AG04449 (cell line): ENCODE measurements around the gene GALNT10.

ENCODE experiments used
- CTCF ChIA-PET: fragments of 350-600 bp; formaldehyde crosslinking; extraction: SDS; loops from one replicate; lab custom pipeline; 2021; ENCODE audit warnings: antibody characterized with exemption; lab: Yijun Ruan, JAX
- POLR2A ChIA-PET: fragments of 400-600, 350-600 bp; formaldehyde crosslinking; extraction: SDS; loops from one replicate; lab custom pipeline; 2020; ENCODE audit warnings: antibody characterized with exemption, inconsistent platforms; lab: Yijun Ruan, JAX
- DNase-seq: peaks from one replicate; pipeline ENCODE4 v3.0.0-alpha.2; 2010; ENCODE audit warnings: low read depth, low spot score
- H3K4me3 ChIP-seq: 2 replicates; pipeline ENCODE4 v1.5.1; 2011; ENCODE audit warnings: low read depth, mild to moderate bottlenecking, control low read depth, low read length
- CTCF ChIP-seq: IDR thresholded peaks from one replicate; pipeline ENCODE4 v1.5.1; 2011; ENCODE audit warnings: mild to moderate bottlenecking, moderate library complexity, low read length, control low read depth, inconsistent platforms; ENCODE audit not compliant: insufficient read depth; ENCODE audit errors: missing control alignments

Gene GALNT10

DNA sequence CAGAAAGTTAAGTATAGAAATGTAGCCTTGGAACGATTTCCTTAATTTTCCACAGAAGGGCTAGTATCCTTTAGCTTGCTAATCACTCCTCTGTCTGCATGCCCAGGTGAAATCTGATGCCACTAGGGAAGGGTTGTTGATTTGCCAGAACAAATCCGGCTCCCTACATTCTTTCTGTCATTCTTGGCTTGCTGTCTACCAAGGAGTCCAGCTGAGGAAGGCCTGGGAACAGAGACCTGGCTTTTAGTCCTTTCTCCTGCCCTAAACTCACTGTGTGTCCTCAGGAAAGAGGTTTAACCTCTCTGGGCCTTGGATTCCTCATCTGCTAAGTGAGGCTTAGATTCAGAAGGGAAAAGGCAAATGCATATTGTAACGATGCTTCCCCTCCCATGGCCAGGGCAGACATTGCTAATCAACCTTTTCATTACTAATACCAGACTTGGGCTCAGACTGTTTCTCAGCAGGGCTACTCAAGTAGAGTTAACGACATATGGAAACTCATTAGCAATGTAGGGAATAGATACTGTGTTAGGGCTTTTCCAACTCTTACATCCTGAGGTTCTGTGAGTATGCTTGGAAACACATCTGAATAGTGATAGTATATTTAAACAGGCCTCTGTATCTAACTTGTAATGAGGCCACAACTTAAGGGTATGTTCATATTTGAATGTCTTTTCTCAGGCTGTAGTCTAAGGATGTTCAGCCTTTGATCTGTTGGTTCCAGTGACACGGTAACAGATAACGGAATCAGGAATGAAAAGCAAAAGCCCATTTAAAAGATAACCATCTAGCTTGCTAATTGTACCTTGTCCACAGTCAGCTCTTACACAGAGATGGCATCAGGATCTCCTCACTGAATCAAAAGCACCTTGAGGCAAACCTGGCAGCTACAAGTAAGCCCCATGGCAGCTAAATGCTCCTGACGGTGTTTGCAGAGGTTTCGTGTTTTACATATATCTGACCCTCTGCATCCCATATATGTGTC lies 4.1 kb downstream of the GALNT10 start:
- ChIA-PET CTCF (interaction anchor here (1.0 to 10.0 kb wide), 5 partner anchors 11 to 211 kb away, joined by 3 to 114 read pairs (median 5); no protein-coding TSS in a partner anchor), POLR2A (no interaction called here)
- H3K4me3 ChIP-seq = no peak overlapping the region
- TF ChIP-seq CTCF = no peak
- no peak for DNase-seq

GRCh38 chr5:154196281-154196680 lies 5.7 kb downstream of the GALNT10 start:
- no peak for TF ChIP-seq CTCF
- H3K4me3 ChIP-seq = no peak overlapping the region
- ChIA-PET POLR2A (interaction anchor here (1.0 kb wide), 1 partner anchor 113 kb away, joined by 6 read pairs; no protein-coding TSS in a partner anchor), CTCF (interaction anchor here (1.1 to 5.5 kb wide), 17 partner anchors 16 to 221 kb away, joined by 3 to 66 read pairs (median 6); no protein-coding TSS in a partner anchor)
- DNase-seq = no peak

DNA sequence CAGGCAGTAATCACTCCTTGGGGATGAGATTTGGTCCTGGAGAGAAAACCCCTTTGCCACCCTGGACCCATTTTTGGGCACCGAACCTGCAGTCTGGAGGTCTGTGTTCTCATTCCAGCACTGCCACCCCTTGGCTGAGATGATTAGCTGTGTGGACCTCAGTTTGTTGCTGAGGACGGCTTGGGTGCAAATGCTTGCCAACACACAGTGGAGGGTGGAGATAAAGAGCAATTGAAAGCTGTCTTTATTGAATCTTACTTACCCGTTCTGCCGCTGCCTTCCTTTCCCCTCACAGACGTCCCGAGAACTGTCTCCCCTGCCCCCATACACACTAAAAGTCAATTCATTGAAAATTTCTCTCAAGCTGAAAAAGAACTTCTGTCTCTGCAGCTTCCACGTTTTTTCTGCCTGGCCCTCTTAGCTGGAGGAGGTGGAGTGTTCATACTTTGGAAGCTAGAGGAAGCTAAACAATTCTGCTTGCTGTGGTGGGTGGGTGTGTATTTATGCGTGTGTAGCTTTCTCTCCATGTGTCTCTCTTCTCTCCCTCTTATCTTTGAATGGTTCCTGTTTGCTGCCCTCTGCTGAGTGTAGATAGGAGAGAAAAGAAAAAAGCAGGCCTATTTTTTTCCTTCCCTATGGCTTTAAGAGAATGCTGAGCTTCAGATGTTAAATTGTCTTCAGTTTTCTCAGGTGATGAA lies 6.6 kb downstream of the GALNT10 start:
- no peak overlapping the region; the same call in 1 of the 2 replicates for H3K4me3 ChIP-seq
- ChIA-PET CTCF (interaction anchor here (0.6 to 5.5 kb wide), 36 partner anchors 9 to 249 kb away, joined by 3 to 66 read pairs (median 4); no protein-coding TSS in a partner anchor), POLR2A (interaction anchor here (0.9 to 1.9 kb wide), 4 partner anchors 21 to 171 kb away, joined by 3 to 6 read pairs (median 5); no protein-coding TSS in a partner anchor)
- no peak for DNase-seq
- TF ChIP-seq CTCF = peak; percentile 25

DNA sequence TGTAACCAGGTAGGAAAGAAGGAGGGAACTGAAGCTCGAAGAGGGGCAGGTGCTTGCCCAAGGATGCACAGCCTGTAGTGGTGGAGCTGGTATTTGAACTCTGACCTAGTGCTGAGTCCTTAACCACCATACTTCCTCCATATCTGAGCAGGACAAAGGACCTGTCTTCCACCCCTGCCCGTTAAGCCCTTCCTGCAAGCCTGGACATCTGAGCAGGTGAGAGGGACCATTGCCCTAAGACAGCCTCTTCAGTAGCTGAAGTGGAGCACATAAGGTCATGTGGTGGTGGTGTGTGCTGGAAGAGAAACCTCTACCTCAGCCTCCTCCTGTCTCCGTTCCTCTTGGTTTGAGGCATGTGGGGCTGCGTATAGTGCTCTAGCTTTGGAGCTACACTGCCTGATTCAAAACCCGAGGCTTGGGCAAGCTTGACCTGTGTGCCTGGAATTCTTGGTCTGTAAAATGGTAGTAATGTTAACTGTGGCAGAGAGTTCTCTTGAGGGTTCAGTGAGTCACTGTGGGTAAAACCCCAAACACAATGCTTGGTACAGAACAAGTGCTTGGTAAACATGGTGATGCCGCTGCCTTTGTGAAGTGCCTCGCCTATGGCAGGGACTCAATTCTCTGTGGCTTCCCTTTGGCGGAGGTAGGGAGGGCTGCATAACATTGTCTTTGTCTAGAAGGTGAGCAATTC lies 7.4 kb downstream of the GALNT10 start:
- CTCF ChIA-PET = interaction anchor here (0.7 to 5.5 kb wide), 34 partner anchors 8 to 249 kb away, joined by 3 to 66 read pairs (median 4); partner anchors contain the start of gene GALNT10
- H3K4me3 ChIP-seq = no peak overlapping the region
- no peak for TF ChIP-seq CTCF
- no peak for DNase-seq
- POLR2A ChIA-PET = interaction anchor here (0.9 to 3.9 kb wide), 4 partner anchors 7 to 170 kb away, joined by 3 to 20 read pairs (median 5); partner anchors contain the start of gene GALNT10

DNA sequence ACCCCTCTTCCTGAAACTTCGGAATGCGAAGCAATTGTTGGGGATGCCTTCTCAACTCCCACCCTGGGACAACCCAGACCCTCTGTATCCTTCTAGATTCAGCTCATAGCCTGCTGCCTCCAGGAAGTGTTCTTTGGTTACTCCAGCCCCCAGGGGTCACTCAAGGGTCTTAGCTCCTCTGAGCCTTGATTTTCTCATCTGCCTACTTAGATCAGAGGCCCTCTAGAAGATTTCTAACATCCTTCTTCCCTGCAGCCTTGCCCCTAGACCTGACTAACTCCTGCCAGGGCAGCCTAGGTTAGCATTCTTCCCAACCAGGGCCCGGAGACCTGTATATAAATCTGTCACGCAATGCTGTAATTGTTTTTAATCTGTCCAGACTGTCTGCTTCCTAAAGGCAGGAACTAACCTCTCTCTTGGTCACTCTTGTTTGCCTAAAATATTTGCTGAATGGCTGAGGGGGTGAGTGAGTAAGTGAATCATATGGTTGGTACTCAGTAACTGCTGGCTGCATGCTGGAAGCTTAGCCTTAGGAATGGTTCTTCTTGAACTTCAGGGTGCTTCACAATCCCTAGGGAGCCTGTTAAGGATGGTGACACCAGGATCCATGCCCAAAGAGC lies 8.2 kb downstream of the GALNT10 start:
- DNase-seq = no peak
- no peak overlapping the region for H3K4me3 ChIP-seq

More for the DNA sequence above, 8.2 kb downstream of the GALNT10 start:
- CTCF ChIA-PET = interaction anchor here (0.6 to 5.5 kb wide), 12 partner anchors 9 to 208 kb away, joined by 3 to 66 read pairs (median 10); partner anchors contain the start of gene GALNT10
- POLR2A ChIA-PET = interaction anchor here (1.0 to 3.9 kb wide), 4 partner anchors 8 to 170 kb away, joined by 3 to 20 read pairs (median 5); partner anchors contain the start of gene GALNT10
- no peak for TF ChIP-seq CTCF
